LNCAP (cell line): Measurements from ENCODE around the gene RTF1.

ENCODE experiments used
- CTCF ChIP-seq: fragments of 450-650 bp; IDR thresholded peaks from 2 replicates; pipeline ENCODE4 v1.5.1; 2017; ENCODE audit warnings: mild to moderate bottlenecking

RTF1 gene

GRCh38 chr15:41416742-41417417 lies at the start of gene RTF1:
RTF1 (plus strand) TSS chr15:41417095; CDS start chr15:41417116, 21 bp downstream.
- no peak for TF ChIP-seq CTCF

- TF ChIP-seq CTCF, result no peak
Measured at GRCh38 chr15:41367418-41367817, 49.5 kb upstream of the RTF1 start.

- TF ChIP-seq CTCF, result no peak
Measured at GRCh38 chr15:41377978-41378377, 38.9 kb upstream of the RTF1 start.

GRCh38 chr15:41387646-41388045 lies 29.2 kb upstream of the RTF1 start:
- TF ChIP-seq CTCF, result no peak

GRCh38 chr15:41392659-41393058 lies 24.2 kb upstream of the RTF1 start:
- TF ChIP-seq CTCF, result no peak

GRCh38 chr15:41394924-41395323 lies 22.0 kb upstream of the RTF1 start:
- no peak for TF ChIP-seq CTCF

GRCh38 chr15:41396111-41396510 lies 20.8 kb upstream of the RTF1 start:
- no peak for TF ChIP-seq CTCF

GRCh38 chr15:41401904-41402267 lies 15.0 kb upstream of the RTF1 start:
- no peak for TF ChIP-seq CTCF
